ENCODE data around the gene KCNT1.

The KCNT1 gene

DNA sequence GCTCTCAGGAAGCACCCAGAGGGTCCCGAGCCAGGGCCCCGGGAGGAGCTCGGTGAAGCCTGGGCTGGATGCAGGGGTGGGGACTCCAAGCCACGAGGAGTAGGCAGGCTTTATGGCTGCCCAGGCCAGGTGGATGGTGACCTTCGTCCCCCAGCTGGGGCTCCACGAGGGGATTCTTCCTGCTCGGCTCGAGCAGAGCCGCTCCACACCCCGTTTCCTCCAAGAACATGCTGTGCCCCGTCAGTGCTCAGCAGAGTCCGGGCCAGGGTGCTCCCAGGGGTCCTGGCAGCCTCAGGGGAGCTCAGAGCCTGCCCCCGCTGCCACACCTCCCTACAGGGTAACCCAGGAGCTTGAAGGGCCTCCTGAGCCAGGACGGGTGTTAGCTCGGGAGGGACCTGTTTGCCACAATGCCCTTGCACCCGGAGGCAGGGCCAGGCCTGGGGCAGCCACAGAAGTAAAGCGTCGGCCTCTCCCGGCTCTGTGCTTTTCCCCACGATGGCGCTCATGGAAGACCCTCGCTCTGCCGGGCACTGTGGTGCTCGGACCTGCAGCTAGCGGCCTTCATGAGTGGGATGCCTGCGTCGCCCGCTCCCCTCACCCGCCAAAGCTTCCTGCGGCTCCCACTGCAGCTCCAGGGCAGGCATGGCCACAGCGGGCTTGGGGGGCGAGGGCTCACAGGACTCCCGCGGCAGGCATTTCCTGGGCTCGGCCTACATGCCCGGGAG is 86.8 kb downstream of the KCNT1 start:
- H3K9me3 ChIP-seq (ENCODE audit: insufficient read depth, low read length): no peaks in the 10 kb centered on the region

DNA sequence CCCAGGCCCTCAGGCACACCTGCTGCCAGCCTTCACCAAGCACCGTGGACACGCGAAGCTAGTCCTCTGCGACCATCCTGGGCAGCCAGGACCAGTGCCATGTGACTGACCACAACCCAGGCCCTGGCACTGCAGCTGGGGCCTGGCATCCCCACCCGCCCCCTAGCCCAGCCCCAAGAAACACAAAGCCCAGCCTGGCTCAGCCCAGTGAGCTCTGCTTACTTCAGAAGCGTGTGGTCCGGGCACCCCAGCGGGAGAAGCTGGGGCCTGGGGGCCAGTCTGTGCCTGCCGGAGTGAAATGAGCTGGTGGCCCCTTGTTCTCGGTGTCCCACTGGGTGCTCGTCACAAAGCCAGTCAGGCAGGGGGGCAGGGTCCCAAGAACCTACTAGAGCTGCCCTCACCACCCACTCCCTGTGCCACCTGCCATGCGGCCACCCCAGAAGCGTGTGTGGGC is 87.9 kb downstream of the KCNT1 start:
- H3K9me3 ChIP-seq (ENCODE audit: insufficient read depth, low read length): no peaks in the 10 kb centered on the region
- no peak overlapping the region for H3K4me3 ChIP-seq (ENCODE audit: low read length)
- H3K79me2 ChIP-seq (ENCODE audit: low read length): no peaks in the 10 kb centered on the region
- no peak for TF ChIP-seq EZH2phosphoT487 (IDR thresholded peaks at IDR 0.05; ENCODE audit: low read depth)
- TF ChIP-seq, protein P1, sequence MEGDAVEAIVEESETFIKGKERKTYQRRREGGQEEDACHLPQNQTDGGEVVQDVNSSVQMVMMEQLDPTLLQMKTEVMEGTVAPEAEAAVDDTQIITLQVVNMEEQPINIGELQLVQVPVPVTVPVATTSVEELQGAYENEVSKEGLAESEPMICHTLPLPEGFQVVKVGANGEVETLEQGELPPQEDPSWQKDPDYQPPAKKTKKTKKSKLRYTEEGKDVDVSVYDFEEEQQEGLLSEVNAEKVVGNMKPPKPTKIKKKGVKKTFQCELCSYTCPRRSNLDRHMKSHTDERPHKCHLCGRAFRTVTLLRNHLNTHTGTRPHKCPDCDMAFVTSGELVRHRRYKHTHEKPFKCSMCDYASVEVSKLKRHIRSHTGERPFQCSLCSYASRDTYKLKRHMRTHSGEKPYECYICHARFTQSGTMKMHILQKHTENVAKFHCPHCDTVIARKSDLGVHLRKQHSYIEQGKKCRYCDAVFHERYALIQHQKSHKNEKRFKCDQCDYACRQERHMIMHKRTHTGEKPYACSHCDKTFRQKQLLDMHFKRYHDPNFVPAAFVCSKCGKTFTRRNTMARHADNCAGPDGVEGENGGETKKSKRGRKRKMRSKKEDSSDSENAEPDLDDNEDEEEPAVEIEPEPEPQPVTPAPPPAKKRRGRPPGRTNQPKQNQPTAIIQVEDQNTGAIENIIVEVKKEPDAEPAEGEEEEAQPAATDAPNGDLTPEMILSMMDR (IDR thresholded peaks at IDR 0.05; ENCODE audit: low read depth, low read length): no peak
- H2AFZ ChIP-seq (ENCODE audit: low read depth, low read length): no peak overlapping the region
- H3K4me2 ChIP-seq (ENCODE audit: low read length): no peak overlapping the region
- no peaks in the 10 kb centered on the region for H3K4me1 ChIP-seq (ENCODE audit: low read length)
- no peaks in the 10 kb centered on the region for H4K20me1 ChIP-seq (ENCODE audit: insufficient read depth, low read length)
- no peak overlapping the region for H3K9ac ChIP-seq (ENCODE audit: low read length)
- H3K27ac ChIP-seq (ENCODE audit: low read length): no peak overlapping the region
- H3K27me3 ChIP-seq (ENCODE audit: low read depth, low read length): no peaks in the 10 kb centered on the region
- no peaks in the 10 kb centered on the region for H3K36me3 ChIP-seq (replicated peaks; ENCODE audit: low read depth, low read length)

More for the DNA sequence above, 86.8 kb downstream of the KCNT1 start:
- no peak overlapping the region for H2AFZ ChIP-seq (ENCODE audit: low read depth, low read length)
- no peaks in the 10 kb centered on the region for H4K20me1 ChIP-seq (ENCODE audit: insufficient read depth, low read length)
- H3K9ac ChIP-seq (ENCODE audit: low read length): no peak overlapping the region
- TF ChIP-seq, protein P1 (IDR thresholded peaks at IDR 0.05; ENCODE audit: low read depth, low read length): no peak
- no peak for TF ChIP-seq EZH2phosphoT487 (IDR thresholded peaks at IDR 0.05; ENCODE audit: low read depth)
- no peak overlapping the region for H3K4me3 ChIP-seq (ENCODE audit: low read length)
- no peak overlapping the region for H3K4me2 ChIP-seq (ENCODE audit: low read length)
- no peaks in the 10 kb centered on the region for H3K79me2 ChIP-seq (ENCODE audit: low read length)
- no peaks in the 10 kb centered on the region for H3K36me3 ChIP-seq (replicated peaks; ENCODE audit: low read depth, low read length)
- H3K4me1 ChIP-seq (ENCODE audit: low read length): no peaks in the 10 kb centered on the region
- no peaks in the 10 kb centered on the region for H3K27me3 ChIP-seq (ENCODE audit: low read depth, low read length)
- no peak overlapping the region for H3K27ac ChIP-seq (ENCODE audit: low read length)

DNA sequence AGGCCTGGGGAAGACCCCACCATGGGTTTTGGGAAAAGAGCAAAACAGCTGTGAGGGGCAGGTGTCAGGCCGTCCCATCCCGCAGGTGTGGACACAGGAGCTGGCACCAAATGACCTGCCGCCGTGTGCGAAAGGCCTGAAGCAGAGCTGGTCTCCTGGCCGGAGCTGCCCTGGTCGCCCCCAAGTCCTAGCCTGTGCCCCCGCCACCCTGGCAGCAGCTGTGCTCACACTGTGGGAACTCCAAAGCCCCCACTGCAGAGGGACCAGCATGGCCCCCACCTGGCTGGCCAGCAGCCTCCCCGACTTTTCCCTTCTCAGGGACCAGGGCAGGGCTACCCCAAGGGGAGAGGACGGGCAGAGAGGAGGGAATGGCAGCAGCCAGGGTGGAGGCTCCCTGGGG is 88.4 kb downstream of the KCNT1 start:
- no peak for TF ChIP-seq EZH2phosphoT487 (IDR thresholded peaks at IDR 0.05; ENCODE audit: low read depth)
- TF ChIP-seq, protein P1 (IDR thresholded peaks at IDR 0.05; ENCODE audit: low read depth, low read length): no peak
- no peak overlapping the region for H3K4me2 ChIP-seq (ENCODE audit: low read length)
- no peaks in the 10 kb centered on the region for H4K20me1 ChIP-seq (ENCODE audit: insufficient read depth, low read length)
- H3K9ac ChIP-seq (ENCODE audit: low read length): no peak overlapping the region
- no peaks in the 10 kb centered on the region for H3K9me3 ChIP-seq (ENCODE audit: insufficient read depth, low read length)
- H3K4me1 ChIP-seq (ENCODE audit: low read length): no peaks in the 10 kb centered on the region
- no peaks in the 10 kb centered on the region for H3K27me3 ChIP-seq (ENCODE audit: low read depth, low read length)
- H3K79me2 ChIP-seq (ENCODE audit: low read length): no peaks in the 10 kb centered on the region
- H3K4me3 ChIP-seq (ENCODE audit: low read length): no peak overlapping the region
- no peak overlapping the region for H2AFZ ChIP-seq (ENCODE audit: low read depth, low read length)
- H3K27ac ChIP-seq (ENCODE audit: low read length): no peak overlapping the region
- no peaks in the 10 kb centered on the region for H3K36me3 ChIP-seq (replicated peaks; ENCODE audit: low read depth, low read length)

DNA sequence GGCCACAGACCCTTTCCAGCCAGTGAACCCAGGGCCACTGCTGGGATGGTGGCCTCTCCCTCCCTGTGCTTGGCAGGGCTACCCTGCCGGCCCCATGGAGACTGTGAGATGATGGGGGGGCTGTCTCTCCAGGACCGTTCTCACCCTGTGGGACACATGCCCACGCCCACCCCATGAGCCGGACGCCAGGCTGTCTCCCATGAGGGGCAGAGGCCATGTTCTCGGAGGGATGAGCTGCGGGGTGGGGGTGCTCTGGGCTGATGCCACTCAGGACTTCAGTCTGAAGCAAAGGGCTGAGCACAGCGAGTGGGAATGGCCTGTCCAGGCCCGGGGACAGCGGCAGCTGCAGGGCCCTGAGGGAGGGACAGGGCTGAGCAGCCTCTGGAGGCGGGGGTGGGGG is 88.9 kb downstream of the KCNT1 start:
- no peaks in the 10 kb centered on the region for H3K9me3 ChIP-seq (ENCODE audit: insufficient read depth, low read length)
- no peaks in the 10 kb centered on the region for H3K4me1 ChIP-seq (ENCODE audit: low read length)
- no peak overlapping the region for H3K9ac ChIP-seq (ENCODE audit: low read length)
- no peaks in the 10 kb centered on the region for H3K27me3 ChIP-seq (ENCODE audit: low read depth, low read length)
- no peak overlapping the region for H2AFZ ChIP-seq (ENCODE audit: low read depth, low read length)
- H3K79me2 ChIP-seq (ENCODE audit: low read length): no peaks in the 10 kb centered on the region
- no peaks in the 10 kb centered on the region for H3K36me3 ChIP-seq (replicated peaks; ENCODE audit: low read depth, low read length)
- TF ChIP-seq EZH2phosphoT487 (IDR thresholded peaks at IDR 0.05; ENCODE audit: low read depth): no peak
- TF ChIP-seq, protein P1 (IDR thresholded peaks at IDR 0.05; ENCODE audit: low read depth, low read length): no peak
- H3K4me2 ChIP-seq (ENCODE audit: low read length): no peak overlapping the region
- no peaks in the 10 kb centered on the region for H4K20me1 ChIP-seq (ENCODE audit: insufficient read depth, low read length)
- H3K4me3 ChIP-seq (ENCODE audit: low read length): no peak overlapping the region
- H3K27ac ChIP-seq (ENCODE audit: low read length): no peak overlapping the region

All from OCI-LY3 (cell line).